ENCODE results near the gene PRRC2B. TPM values are rescaled to one million over a fixed set of nuclear protein-coding genes. Genes with fewer than 3 reads are reported as not detected.

The PRRC2B gene
- total and polyA plus RNA-seq, 11 donors: 59.9 to 193 (median 118) TPM

GRCh38 chr9:131528186-131528585 is 134.3 kb downstream of the PRRC2B start:
- Histone ChIP-seq H3K9me3 (no peaks in the 10 kb centered on the region), H3K4me1 (peaks cover 3 to 19% (median 11%) of the 10 kb centered on the region in 12 donors), H3K27ac (no peak overlapping the region), H3K27me3 (no peaks in the 10 kb centered on the region), H3K36me3 (peaks cover 0 to 69% (median 62%) of the 10 kb centered on the region in 9 donors), H3K4me3 (no peak overlapping the region)
- ATAC-seq: no peak
- WGBS, 4 donors: 90 to 94% (median 92%) methylated on average over 7 of the region's 7 CpGs
- no peak for DNase-seq
- TF ChIP-seq POLR2A (IDR thresholded peaks at IDR 0.05): no peak
- no peak for TF ChIP-seq CTCF (IDR thresholded peaks at IDR 0.05)
- intact Hi-C loops (cut with DNase I): loop anchor here in 2 of 10 donors (10.0 kb wide), 1 partner anchor 217 kb away; the partner anchor contains the start of gene RAPGEF1 (in 2 of the 2)

GRCh38 chr9:131528886-131529505 is 135.1 kb downstream of the PRRC2B start:
- Histone ChIP-seq H3K9me3 (no peaks in the 10 kb centered on the region), H3K4me3 (peak overlapping the region in 1 of 12 donors; percentile 96), H3K4me1 (peaks cover 3 to 19% (median 11%) of the 10 kb centered on the region in 12 donors), H3K36me3 (peaks cover 0 to 61% (median 54%) of the 10 kb centered on the region in 9 donors), H3K27ac (no peak overlapping the region), H3K27me3 (no peaks in the 10 kb centered on the region)
- intact Hi-C loops (cut with DNase I): loop anchor here in 2 of 10 donors (10.0 kb wide), 1 partner anchor 216 kb away; the partner anchor contains the start of gene RAPGEF1 (in 2 of the 2)
- ATAC-seq (no peak), DNase-seq (no peak)
- WGBS, 4 donors: 96 to 97% (median 96%) methylated on average over 34 to 35 of the region's 35 CpGs
- TF ChIP-seq POLR2A (IDR thresholded peaks at IDR 0.05) (no peak), CTCF (IDR thresholded peaks at IDR 0.05) (no peak)

GRCh38 chr9:131529597-131530545 is 136.0 kb downstream of the PRRC2B start:
- intact Hi-C loops (cut with DNase I): loop anchor here in 3 of 10 donors (10.0 kb wide), 1 partner anchor 215 kb away; the partner anchor contains the start of gene RAPGEF1 (in 3 of the 3)
- Histone ChIP-seq H3K9me3 (no peaks in the 10 kb centered on the region), H3K4me3 (peak overlapping the region; percentile 71 to 100 (median 96)), H3K27ac (peak overlapping the region in 9 of 12 donors; percentile 77 to 96 (median 87)), H3K36me3 (peaks cover 0 to 52% (median 45%) of the 10 kb centered on the region in 9 donors), H3K27me3 (no peaks in the 10 kb centered on the region), H3K4me1 (peaks cover 3 to 20% (median 11%) of the 10 kb centered on the region in 12 donors)
- 56 to 74% (median 66%) methylated on average over 8 to 24 of the region's 24 CpGs for WGBS, 4 donors
- DNase-seq (no peak), ATAC-seq (no peak)
- no peak for TF ChIP-seq POLR2A (IDR thresholded peaks at IDR 0.05)
- no peak for TF ChIP-seq CTCF (IDR thresholded peaks at IDR 0.05)
